B cell (primary cell): ENCODE data around the gene RABGAP1. TPM values are rescaled to one million over a fixed set of nuclear protein-coding genes. Genes with fewer than 3 reads are reported as not detected.

ENCODE experiments used
- ATAC-seq: fragments of 200-7000 bp; cut with Tn5 transposase; one replicate; pipeline ENCODE4 v1.10.0; 2021; ENCODE audit warnings: low read depth, mild to moderate bottlenecking, moderate number of reproducible peaks, moderate library complexity
- CTCF ChIA-PET: fragments of 350-600 bp; sonication (Branson Sonifier 250); formaldehyde crosslinking; loops from one replicate; lab custom pipeline; 2021; ENCODE audit warnings: antibody characterized with exemption, inconsistent platforms; lab: Charles Lee
- POLR2A ChIA-PET: fragments of 350-600 bp; sonication (Branson Sonifier 250); formaldehyde crosslinking; loops from one replicate; lab custom pipeline; 2021; ENCODE audit warnings: antibody characterized with exemption; lab: Charles Lee
- DNase-seq: peaks from one replicate; pipeline ENCODE4 v3.0.0; 2013
- H2AFZ ChIP-seq: 2 replicates; pipeline ENCODE4 v1.6.1; 2012; ENCODE audit warnings: mild to moderate bottlenecking, low read depth, low read length; ENCODE audit not compliant: insufficient read depth, poor library complexity, severe bottlenecking
- H3K27ac ChIP-seq, 2 donors: 1 replicate in 1 of 2; 2 replicates in 1 of 2; pipeline ENCODE4 v1.5.1; 2012 to 2013; ENCODE audit warnings: low read length in 2 of 2, mild to moderate bottlenecking in 2 of 2, moderate library complexity in 1 of 2
- H3K27me3 ChIP-seq, 4 experiments: fragments of 200-600 bp in 1 of 4; sonication (generic) in 1 of 4; replicated peaks in 1 of 4; 1 replicate in 2 of 4; 2 replicates in 2 of 4; pipeline versions ENCODE4 v1.6.1 to v1.7.0; 2013 to 2016; ENCODE audit warnings: low read length in 3 of 4, mild to moderate bottlenecking in 2 of 4, mixed read lengths in 1 of 4, moderate library complexity in 1 of 4; ENCODE audit not compliant: insufficient read depth in 4 of 4, control insufficient read depth in 3 of 4; ENCODE audit errors: control extremely low read depth in 1 of 4
- H3K36me3 ChIP-seq, 2 experiments: replicated peaks in 1 of 2; 1 replicate in 1 of 2; 2 replicates in 1 of 2; pipeline versions ENCODE4 v1.6.1 to v1.7.1; 2013; ENCODE audit warnings: low read length in 1 of 2; ENCODE audit not compliant: insufficient read depth in 2 of 2, control insufficient read depth in 1 of 2; ENCODE audit errors: control extremely low read depth in 1 of 2, extremely low read depth in 1 of 2
- H3K4me1 ChIP-seq, 2 donors: fragments of 200-600 bp in 1 of 2; sonication (generic) in 1 of 2; 1 replicate in 1 of 2; 2 replicates in 1 of 2; pipeline versions ENCODE4 v1.5.1 to v1.6.1; 2013 to 2017; ENCODE audit warnings: low read length in 2 of 2; ENCODE audit not compliant: control insufficient read depth in 2 of 2, insufficient read depth in 2 of 2
- H3K4me2 ChIP-seq: replicated peaks from 2 replicates; pipeline ENCODE3; 2012; ENCODE audit warnings: mild to moderate bottlenecking, low read depth, low read length; ENCODE audit not compliant: poor library complexity, severe bottlenecking
- H3K4me3 ChIP-seq, 5 experiments: fragments of 200-600 bp in 1 of 5; sonication (generic) in 1 of 5; 1 replicate in 3 of 5; 2 replicates in 2 of 5; pipeline versions ENCODE4 v1.5.1 to v1.7.0; 2011 to 2016; ENCODE audit warnings: low read length in 4 of 5, mild to moderate bottlenecking in 4 of 5, low read depth in 2 of 5, control low read depth in 1 of 5, moderate library complexity in 1 of 5; ENCODE audit not compliant: insufficient read depth in 1 of 5; ENCODE audit errors: control extremely low read depth in 1 of 5, extremely low read depth in 1 of 5
- H3K79me2 ChIP-seq: fragments of 200-600 bp; sonication (generic); one replicate; pipeline ENCODE4 v1.6.0; 2016; ENCODE audit warnings: low read length; ENCODE audit not compliant: control insufficient read depth, insufficient read depth
- H3K9ac ChIP-seq: fragments of 200-600 bp; sonication (generic); 2 replicates; pipeline ENCODE4 v1.6.1; 2017; ENCODE audit warnings: mild to moderate bottlenecking, low read length, moderate library complexity
- H3K9me3 ChIP-seq, 3 donors: one replicate each; pipeline versions ENCODE4 v1.6.1 to v1.7.1; 2013; ENCODE audit warnings: low read length in 2 of 3; ENCODE audit not compliant: control insufficient read depth in 2 of 3, insufficient read depth in 1 of 3; ENCODE audit errors: control extremely low read depth in 1 of 3
- H4K20me1 ChIP-seq: 2 replicates; pipeline ENCODE4 v1.6.0; 2012; ENCODE audit warnings: mild to moderate bottlenecking, low read length; ENCODE audit not compliant: insufficient read depth, control insufficient read depth, poor library complexity, severe bottlenecking
- H3K27ac Mint-ChIP-seq: one replicate; pipeline ENCODE4 v1.8.0; 2021; ENCODE audit warnings: mixed read lengths
- H3K27me3 Mint-ChIP-seq: one replicate; pipeline ENCODE4 v1.8.0; 2021; ENCODE audit warnings: mixed read lengths
- H3K4me1 Mint-ChIP-seq: one replicate; pipeline ENCODE4 v1.8.0; 2021; ENCODE audit warnings: mixed read lengths
- H3K4me3 Mint-ChIP-seq: one replicate; pipeline ENCODE4 v1.8.0; 2021; ENCODE audit warnings: mixed read lengths
- H3K9me3 Mint-ChIP-seq: one replicate; pipeline ENCODE4 v1.8.0; 2022; ENCODE audit warnings: mixed read lengths; ENCODE audit not compliant: insufficient read depth
- CTCF ChIP-seq: fragments of 200-600 bp; IDR thresholded peaks from one replicate; pipeline ENCODE4 v1.8.0; 2022; ENCODE audit warnings: antibody characterized with exemption, mild to moderate bottlenecking
- EZH2 ChIP-seq: IDR thresholded peaks from 2 replicates; pipeline ENCODE4 v1.6.1; 2012; ENCODE audit warnings: borderline replicate concordance, low read depth, mild to moderate bottlenecking, moderate library complexity, low read length; ENCODE audit not compliant: insufficient read depth, poor library complexity, severe bottlenecking
- WGBS: methylation state at CpG from one replicate; pipeline ENCODE4 v1.1.5; 2013; ENCODE audit warnings: missing lambda C conversion rate; ENCODE audit not compliant: insufficient coverage; 5-methylcytosine and 5-hydroxymethylcytosine counted together
- intact Hi-C: fragments of 100-400 bp; cut with micrococcal nuclease; formaldehyde crosslinking; loops from one replicate; pipeline ENCODE4 v1.10.0; 2022
- polyA plus RNA-seq: library from polyadenylated mRNA; depleted of rRNA; stranded (reverse); fragments of >200 nt; gene quantifications from 2 replicates; pipeline ENCODE4 v1.2.3, GENCODE V29; 2012
- total RNA-seq, 2 donors: library from RNA; stranded (reverse); fragments of 120-200 nt in 1 of 2; gene quantifications; 1 replicate in 1 of 2; 2 replicates in 1 of 2; pipeline versions ENCODE4 v1.2.3 to v1.2.4, GENCODE V29; 2013 to 2022

Gene RABGAP1
- total and polyA plus RNA-seq, 2 donors (not counting 1 experiment from before 2014, with no cell fraction given): 13.9 to 81.0 TPM

- H3K27me3 ChIP-seq: no peaks in the 10 kb centered on the region
- H3K36me3 ChIP-seq: peaks cover 0 to 28% of the 10 kb centered on the region in 2 experiments
- H3K9ac ChIP-seq: no peak overlapping the region
- no peak for DNase-seq
- no peak overlapping the region for H3K4me2 ChIP-seq
- no CpG with 5 or more reads among the region's 2 CpGs for WGBS
- ATAC-seq: no peak
- no peak overlapping the region for H3K4me3 ChIP-seq
- CTCF ChIA-PET: interaction anchor here (0.6 kb wide), 1 partner anchor 56 kb away, joined by 3 read pairs; no protein-coding TSS in a partner anchor
- Mint-ChIP-seq H3K27me3 (no peaks in the 10 kb centered on the region), H3K27ac (no peak overlapping the region), H3K4me1 (no peaks in the 10 kb centered on the region), H3K9me3 (no peaks in the 10 kb centered on the region), H3K4me3 (no peak overlapping the region)
- H2AFZ ChIP-seq: no peak overlapping the region
- no peak overlapping the region for H3K27ac ChIP-seq
- no peaks in the 10 kb centered on the region for H3K9me3 ChIP-seq
- intact Hi-C loops: no loop called here
- no peaks in the 10 kb centered on the region for H4K20me1 ChIP-seq
- TF ChIP-seq CTCF (no peak), EZH2 (no peak)
- H3K79me2 ChIP-seq: no peaks in the 10 kb centered on the region
- POLR2A ChIA-PET: no interaction called here
- no peaks in the 10 kb centered on the region for H3K4me1 ChIP-seq
Observed at GRCh38 chr9:123063177-123063598, 122.4 kb downstream of the RABGAP1 start.

DNA sequence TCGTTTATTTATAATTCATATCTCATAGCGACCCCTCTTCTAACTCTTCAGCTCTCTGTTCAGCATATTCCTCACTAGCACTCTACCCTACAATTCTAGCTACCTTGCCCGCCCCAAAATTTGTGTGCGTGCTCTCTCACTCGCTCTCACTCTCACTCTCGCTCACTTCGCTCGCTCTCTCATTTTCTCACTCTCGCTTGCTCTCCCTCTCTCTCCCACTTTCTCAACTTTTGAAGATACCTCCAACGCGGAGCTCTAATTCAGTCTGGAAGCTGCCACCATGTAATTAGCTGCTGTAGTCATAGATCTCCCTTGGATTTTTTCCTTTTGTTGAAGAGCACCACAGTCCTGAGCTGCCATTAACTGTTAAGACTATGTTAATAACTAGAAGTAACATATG lies 123.1 kb downstream of the RABGAP1 start:
- H2AFZ ChIP-seq: no peak overlapping the region
- no peak overlapping the region for H3K4me3 ChIP-seq
- DNase-seq: no peak
- no peak for TF ChIP-seq EZH2
- TF ChIP-seq CTCF: no peak
- no peak overlapping the region for H3K4me2 ChIP-seq
- peaks cover 0 to 28% of the 10 kb centered on the region in 2 experiments for H3K36me3 ChIP-seq
- ChIA-PET POLR2A (no interaction called here), CTCF (no interaction called here)
- no peaks in the 10 kb centered on the region for H3K27me3 ChIP-seq
- no peaks in the 10 kb centered on the region for H3K9me3 ChIP-seq
- H3K27ac ChIP-seq: no peak overlapping the region
- ATAC-seq: no peak
- H3K9ac ChIP-seq: no peak overlapping the region
- H3K4me3 Mint-ChIP-seq: no peak overlapping the region
- H4K20me1 ChIP-seq: no peaks in the 10 kb centered on the region
- H3K4me1 Mint-ChIP-seq: no peaks in the 10 kb centered on the region
- no peaks in the 10 kb centered on the region for H3K79me2 ChIP-seq
- intact Hi-C loops: no loop called here
- H3K9me3 Mint-ChIP-seq: no peaks in the 10 kb centered on the region
- no peak overlapping the region for H3K27ac Mint-ChIP-seq
- no peaks in the 10 kb centered on the region for H3K27me3 Mint-ChIP-seq
- H3K4me1 ChIP-seq: no peaks in the 10 kb centered on the region
- 96% methylated on average over 11 of the region's 11 CpGs for WGBS
